Measurements from ENCODE around the gene AREL1.
"Not testable (repeated sequence)": the region's sequence is repeated elsewhere in the genome, so short reads cannot be mapped to it uniquely, and the experiment has no call there.

Gene AREL1, protein sequence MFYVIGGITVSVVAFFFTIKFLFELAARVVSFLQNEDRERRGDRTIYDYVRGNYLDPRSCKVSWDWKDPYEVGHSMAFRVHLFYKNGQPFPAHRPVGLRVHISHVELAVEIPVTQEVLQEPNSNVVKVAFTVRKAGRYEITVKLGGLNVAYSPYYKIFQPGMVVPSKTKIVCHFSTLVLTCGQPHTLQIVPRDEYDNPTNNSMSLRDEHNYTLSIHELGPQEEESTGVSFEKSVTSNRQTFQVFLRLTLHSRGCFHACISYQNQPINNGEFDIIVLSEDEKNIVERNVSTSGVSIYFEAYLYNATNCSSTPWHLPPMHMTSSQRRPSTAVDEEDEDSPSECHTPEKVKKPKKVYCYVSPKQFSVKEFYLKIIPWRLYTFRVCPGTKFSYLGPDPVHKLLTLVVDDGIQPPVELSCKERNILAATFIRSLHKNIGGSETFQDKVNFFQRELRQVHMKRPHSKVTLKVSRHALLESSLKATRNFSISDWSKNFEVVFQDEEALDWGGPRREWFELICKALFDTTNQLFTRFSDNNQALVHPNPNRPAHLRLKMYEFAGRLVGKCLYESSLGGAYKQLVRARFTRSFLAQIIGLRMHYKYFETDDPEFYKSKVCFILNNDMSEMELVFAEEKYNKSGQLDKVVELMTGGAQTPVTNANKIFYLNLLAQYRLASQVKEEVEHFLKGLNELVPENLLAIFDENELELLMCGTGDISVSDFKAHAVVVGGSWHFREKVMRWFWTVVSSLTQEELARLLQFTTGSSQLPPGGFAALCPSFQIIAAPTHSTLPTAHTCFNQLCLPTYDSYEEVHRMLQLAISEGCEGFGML

DNA sequence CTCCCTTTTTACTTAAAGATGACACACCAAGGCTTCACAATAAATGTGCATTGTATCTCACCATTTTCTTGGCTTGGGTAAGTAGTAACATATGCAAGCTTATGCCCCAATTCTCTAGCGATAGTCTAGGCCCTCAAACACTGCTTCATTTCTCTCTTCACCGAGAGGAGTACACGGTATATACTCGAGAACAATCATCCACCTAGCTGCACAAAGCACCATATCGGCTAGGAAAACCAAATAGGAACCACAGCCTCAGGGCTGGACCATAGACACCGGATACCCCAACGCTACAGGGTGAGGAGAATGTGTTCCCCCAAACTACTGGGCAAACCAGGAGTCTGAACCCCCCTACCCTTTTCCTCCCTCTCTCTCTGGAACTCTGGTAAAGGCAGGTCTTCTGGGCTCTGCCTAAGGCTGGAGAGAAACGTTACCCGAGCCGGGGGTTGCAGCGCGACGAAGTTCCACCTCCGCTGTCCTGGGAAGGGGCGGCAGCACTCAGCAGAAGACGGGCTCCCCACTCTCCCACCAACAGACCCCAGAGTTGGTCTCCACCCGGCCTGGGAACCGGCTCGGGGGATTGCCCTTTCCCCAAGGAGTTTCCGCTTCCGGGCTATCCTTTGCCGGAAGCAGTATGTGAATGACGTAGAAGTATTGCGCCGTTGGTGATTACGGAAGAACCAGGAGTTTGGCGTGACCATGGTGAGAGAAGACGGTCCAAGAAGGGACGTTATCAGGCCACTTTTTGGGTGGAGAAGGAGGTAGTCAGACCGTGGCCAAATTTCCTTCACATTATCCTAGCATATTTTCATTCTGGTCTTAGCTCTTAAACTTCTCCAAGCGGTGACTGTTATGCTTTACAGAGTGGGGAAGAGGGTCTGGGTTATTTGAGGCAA is at the start of gene AREL1, which contains the start of gene FCF1:
Gene AREL1, minus strand, starts transcription at position 582 of the 896 bp plus-strand sequence. CDS start 27,465 bp downstream, outside the sequence.
Gene FCF1, plus strand, starts transcription at position 646 of the 896 bp plus-strand sequence. Its CDS starts 54 bp downstream, at position 700.
- DNase-seq = no peak

DNA sequence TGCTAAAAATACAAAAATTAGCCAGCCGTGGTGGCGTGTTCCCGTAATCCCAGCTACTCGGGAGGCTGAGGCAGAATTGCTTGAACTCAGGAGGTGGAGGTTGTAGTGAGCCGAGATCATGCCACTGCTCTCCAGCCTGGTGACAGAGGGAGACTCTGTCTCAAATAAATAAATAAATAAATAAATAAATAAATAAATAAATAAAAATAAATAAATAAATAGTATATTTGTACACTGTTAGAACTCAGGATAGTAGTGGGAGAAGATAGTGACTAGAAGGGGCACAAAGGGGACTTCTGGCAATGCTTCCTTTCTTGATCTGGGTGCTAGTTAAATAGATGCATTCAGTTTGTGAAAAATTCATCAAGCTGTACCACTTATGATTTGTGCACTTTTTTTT is 45.6 kb upstream of the AREL1 start:
- not testable (repeated sequence) for DNase-seq

- DNase-seq = no peak
Observed at GRCh38 chr14:74756326-74756725, 43.4 kb upstream of the AREL1 start.

DNA sequence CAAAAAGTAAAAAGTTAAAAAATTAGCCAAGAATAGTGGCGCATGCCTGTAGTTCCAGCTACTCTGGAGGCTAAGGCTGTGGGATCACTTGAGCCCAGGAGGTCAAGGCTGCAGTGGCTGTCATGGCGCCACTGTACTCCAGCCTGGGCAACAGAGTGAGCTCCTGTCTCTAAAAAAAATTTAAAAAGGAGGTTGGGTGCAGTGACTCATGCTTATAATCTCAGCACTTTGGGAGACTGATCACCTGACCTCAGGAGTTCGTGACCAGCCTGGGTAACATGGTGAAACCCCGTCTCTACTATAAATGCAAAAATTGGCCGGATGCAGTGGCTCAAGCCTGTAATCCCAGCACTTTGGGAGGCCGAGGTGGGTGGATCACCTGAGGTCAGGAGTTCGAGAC is 42.0 kb upstream of the AREL1 start:
- no peak for DNase-seq

- no peak for DNase-seq
Observed at GRCh38 chr14:74754157-74754556, 41.3 kb upstream of the AREL1 start.

DNA sequence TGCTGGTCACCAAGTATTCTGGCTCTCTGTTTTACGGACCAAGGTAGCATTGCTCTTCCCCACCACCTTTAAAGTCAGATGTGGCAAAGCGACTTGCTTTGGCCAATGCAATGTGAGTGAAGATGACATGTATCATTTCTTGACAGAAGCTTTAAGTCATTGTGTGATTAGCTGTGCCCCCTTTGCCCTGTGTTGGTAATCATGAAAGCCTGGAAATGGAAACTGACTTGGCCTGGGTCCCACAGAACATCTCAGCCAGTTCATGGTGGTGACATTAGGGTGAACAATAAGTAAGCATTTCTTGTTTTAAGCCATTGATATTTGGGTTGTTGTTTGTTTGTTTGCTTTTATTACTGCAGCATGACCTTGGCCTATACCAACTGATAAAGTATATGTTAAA is 34.4 kb upstream of the AREL1 start:
- DNase-seq = no peak

DNA sequence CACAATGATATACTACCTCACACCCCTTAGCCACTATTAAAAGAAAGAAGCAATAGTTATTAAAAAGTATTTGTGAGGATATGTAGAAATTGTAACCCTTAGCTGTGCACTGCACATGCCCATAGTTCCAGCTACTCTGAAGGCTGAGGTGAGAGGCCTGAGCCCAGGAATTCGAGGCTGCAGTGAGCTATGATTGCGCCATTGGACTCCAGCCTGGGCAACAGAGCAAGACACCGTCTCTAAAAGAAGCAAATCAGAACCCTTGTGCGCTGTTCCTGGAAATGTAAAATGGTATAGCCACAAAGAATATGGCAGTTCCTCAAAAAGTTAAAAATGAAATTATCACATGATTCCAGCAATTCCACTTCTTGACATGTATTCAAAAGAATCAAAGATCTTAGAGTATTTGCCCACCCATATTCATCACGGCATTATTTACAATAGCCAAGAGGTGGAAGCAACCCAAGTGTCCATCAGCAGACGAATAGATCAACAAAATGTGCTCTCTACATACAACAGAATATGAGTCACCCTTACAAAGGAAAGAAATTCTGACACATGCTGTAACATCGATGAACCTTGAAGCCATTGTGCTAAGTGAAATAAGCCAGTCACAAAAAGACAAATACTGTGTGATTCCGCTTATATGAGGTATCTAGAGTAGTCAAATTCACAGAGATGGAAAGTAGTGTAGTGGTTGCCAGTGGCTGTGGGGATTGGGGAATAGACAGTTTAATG is 26.6 kb upstream of the AREL1 start:
- DNase-seq = no peak

DNA sequence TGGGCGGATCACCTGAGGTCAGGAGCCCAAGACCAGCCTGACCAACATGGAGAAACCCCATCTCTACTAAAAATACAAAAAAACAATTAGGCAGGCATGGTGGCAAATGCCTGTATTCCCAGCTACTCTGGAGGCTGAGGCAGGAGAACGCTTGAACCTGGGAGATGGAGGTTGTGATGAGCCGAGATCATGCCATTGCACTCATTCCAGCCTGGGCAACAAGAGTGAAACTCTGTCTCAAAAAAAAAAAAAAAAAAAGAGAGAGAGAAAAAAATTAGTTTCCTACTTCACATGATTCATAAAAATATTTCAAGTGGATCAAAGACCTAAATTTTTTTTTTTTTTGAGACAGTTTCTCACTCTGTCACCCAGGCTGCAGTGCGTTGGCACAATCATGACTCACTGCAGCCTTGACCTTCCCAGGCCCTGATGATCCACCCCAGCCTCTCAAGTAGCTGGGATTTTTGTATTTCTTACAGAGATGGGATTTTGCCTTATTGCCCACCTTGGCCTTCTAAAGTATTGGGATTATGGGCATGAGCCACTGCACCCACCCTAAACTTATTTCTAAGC is 25.0 kb upstream of the AREL1 start:
- DNase-seq = no peak

DNA sequence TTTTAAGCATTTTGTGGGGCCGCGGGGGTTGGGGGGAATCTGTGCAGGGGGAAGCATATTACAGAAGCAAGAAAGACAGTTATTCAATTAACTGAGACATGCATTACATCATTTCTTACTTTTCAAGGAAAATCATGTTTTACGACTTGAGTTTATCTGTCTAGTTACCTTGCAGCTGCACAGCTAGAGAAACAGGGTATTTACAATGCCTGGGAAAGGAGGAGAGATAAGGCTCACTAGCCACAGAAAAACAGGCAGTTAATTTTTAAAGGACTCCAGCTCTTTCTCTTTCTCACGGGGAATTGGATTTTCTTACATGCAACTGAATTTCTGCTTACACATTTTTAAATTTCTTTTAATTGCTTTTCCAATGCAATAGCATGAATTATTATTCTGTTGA is 22.2 kb upstream of the AREL1 start:
- no peak for DNase-seq

GRCh38 chr14:74733221-74733620 is 20.3 kb upstream of the AREL1 start:
- DNase-seq = no peak

- DNase-seq = no peak
Observed at GRCh38 chr14:74732387-74732786, 19.5 kb upstream of the AREL1 start.

DNA sequence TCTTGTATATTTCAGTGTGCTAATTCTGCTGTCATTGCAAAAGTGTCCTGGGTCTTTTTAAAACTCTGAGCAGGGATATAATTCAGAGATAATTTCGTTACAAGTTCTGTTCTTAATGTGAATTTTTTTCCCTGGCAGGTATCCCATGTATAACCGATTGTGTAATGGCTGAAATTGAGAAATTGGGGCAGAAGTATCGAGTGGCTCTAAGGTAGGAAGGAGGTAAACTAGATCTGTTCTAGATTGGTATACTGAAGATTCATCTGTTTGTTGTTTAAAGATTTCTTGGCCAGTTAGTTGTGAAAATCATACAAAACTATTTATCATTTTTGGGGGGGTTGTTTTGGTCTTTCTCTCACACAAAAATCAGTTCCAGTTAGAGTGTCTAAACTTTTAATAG is 10.3 kb upstream of the AREL1 start:
- DNase-seq = no peak

GRCh38 chr14:74720526-74720925 is 7.6 kb upstream of the AREL1 start:
- DNase-seq = no peak

DNA sequence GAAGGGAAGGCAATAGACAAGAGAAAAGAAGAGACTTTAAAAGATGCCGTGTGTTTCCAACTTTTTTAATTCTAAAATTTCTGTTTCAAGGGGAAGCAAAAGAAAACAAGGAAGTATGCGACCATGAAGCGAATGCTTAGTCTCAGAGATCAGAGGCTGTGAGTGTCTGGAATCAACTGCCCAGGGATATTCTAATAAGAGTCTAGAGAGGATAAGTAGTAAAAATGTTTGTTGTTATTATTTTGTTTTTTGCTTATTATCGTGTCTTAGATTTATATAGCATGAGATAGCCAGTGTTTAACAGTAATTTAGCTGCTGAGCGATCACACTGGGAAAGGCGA is 485 bp upstream of the AREL1 start:
- no peak for DNase-seq

- DNase-seq = no peak
Observed at GRCh38 chr14:74711651-74712050, 1.2 kb downstream of the AREL1 start.

GRCh38 chr14:74710480-74710879 is 2.4 kb downstream of the AREL1 start:
- DNase-seq = no peak

GRCh38 chr14:74705613-74706500 is 7.0 kb downstream of the AREL1 start:
- no peak for DNase-seq

DNA sequence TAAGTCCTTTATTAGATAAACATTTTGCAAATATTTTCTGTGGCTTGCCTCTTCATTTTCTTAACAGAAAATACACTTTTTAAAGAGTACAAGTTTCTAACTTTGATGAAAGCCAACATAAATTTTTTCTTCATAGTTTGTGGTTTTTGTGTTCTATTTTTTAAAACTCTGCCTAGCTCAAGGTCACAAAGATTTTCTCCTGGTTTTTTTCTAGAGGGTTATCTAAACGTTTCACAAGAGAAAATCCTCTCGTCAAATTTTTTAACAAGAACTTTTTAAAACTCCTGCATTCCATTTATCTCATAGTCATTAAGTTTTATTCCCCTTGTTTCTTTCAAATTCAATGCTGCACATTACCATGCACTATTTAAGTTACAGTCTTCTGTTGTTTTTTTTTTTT is 8.2 kb downstream of the AREL1 start:
- DNase-seq = no peak

- no peak for DNase-seq
Observed at GRCh38 chr14:74703043-74703442, 9.8 kb downstream of the AREL1 start.

DNA sequence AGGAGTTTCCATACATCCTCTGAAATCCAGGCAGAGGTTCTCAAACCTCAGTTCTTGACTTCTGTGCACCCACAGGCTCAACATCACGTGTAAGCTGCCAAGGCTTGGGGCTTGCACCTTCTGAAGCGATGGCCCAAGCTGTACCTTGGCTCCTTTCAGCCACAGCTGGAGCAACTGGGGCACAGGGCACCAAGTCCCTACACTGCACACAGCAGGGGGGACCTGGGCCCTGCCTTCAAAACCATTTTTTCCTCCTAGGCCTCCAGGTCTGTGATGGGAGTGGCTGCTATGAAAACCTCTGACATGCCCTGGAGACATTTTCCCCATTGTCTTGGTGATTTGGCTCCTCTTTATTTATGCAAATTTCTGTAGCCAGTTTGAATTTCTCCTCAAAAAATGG is 10.6 kb downstream of the AREL1 start:
- no peak for DNase-seq

GRCh38 chr14:74698465-74698864 is 14.4 kb downstream of the AREL1 start:
- no peak for DNase-seq

Data from NCI-H748 treated with DMSO at 0.1 percent for 48 hours (cell line).